ENCODE measurements around the gene GALNT17.

DNA sequence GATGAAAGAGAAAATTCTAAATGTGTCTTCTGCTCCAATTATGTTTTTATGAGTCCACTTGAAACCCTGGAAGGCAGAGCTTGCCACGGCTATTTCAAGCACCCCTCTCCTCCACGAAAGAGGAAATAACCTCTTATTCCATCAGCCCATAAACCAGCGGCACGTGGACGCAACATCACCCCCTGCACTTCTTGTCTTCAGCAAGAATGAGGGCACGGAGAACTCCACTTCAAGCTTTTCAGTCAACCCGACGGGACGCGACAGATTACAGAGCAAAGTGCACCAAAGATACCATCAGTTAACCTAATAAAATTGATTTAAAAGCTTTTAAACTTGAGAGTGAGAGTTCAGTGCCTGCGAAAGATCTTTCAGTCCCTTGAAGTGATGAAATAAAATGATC lies 406.3 kb downstream of the GALNT17 start:
- TF ChIP-seq, protein P1, sequence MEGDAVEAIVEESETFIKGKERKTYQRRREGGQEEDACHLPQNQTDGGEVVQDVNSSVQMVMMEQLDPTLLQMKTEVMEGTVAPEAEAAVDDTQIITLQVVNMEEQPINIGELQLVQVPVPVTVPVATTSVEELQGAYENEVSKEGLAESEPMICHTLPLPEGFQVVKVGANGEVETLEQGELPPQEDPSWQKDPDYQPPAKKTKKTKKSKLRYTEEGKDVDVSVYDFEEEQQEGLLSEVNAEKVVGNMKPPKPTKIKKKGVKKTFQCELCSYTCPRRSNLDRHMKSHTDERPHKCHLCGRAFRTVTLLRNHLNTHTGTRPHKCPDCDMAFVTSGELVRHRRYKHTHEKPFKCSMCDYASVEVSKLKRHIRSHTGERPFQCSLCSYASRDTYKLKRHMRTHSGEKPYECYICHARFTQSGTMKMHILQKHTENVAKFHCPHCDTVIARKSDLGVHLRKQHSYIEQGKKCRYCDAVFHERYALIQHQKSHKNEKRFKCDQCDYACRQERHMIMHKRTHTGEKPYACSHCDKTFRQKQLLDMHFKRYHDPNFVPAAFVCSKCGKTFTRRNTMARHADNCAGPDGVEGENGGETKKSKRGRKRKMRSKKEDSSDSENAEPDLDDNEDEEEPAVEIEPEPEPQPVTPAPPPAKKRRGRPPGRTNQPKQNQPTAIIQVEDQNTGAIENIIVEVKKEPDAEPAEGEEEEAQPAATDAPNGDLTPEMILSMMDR (conservative IDR thresholded peaks at IDR 0.05) = no peak
- no peak for TF ChIP-seq EZH2 (IDR thresholded peaks at IDR 0.05; ENCODE audit: low read depth)
